ENCODE results near the gene NAB1.

Gene NAB1

DNA sequence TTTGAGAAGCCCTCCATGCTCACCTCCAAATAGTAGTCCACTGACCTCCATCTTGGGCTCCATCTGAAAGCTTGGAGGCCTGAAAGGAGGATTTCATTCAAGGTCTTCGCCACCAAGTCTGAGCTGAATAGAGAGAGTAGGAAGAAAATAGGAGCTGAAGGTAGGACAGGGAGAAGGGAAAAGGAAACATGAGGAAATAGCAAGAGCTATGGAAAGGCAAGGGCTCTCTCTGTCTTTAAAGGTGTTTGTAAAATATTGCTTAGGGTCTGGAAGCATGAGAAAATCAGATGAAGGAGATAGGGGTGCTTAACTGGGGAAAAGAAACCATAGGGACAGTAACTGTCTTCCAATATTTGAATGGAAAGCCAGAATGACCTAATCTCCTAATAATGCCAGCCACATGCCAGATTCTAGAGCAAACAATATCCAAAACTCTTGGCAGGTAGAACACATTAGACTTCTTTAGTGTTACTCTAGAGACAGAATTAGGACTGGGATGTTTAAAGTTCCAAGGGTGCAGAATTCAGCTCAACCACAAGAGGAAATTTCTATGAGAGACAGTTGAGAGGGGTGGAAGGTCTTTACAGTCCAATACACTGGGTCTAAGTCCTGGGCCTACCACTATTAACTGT, 67.4 kb downstream of the NAB1 start:
- TF ChIP-seq, protein P1, sequence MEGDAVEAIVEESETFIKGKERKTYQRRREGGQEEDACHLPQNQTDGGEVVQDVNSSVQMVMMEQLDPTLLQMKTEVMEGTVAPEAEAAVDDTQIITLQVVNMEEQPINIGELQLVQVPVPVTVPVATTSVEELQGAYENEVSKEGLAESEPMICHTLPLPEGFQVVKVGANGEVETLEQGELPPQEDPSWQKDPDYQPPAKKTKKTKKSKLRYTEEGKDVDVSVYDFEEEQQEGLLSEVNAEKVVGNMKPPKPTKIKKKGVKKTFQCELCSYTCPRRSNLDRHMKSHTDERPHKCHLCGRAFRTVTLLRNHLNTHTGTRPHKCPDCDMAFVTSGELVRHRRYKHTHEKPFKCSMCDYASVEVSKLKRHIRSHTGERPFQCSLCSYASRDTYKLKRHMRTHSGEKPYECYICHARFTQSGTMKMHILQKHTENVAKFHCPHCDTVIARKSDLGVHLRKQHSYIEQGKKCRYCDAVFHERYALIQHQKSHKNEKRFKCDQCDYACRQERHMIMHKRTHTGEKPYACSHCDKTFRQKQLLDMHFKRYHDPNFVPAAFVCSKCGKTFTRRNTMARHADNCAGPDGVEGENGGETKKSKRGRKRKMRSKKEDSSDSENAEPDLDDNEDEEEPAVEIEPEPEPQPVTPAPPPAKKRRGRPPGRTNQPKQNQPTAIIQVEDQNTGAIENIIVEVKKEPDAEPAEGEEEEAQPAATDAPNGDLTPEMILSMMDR (IDR thresholded peaks at IDR 0.05; ENCODE audit: extremely low read depth, insufficient read depth, missing control alignments), result no peak
- no peak for DNase-seq (ENCODE audit: low spot score)
- in situ Hi-C loops (cut with MboI; ENCODE audit: low pct_unique_long_range_greater_than_20kb, low sequenced_read_pairs, unreplicated experiment), result no loop called here

GRCh38 chr2:190717306-190717705, 68.4 kb downstream of the NAB1 start:
- DNase-seq (ENCODE audit: low spot score), result no peak
- in situ Hi-C loops (cut with MboI; ENCODE audit: low pct_unique_long_range_greater_than_20kb, low sequenced_read_pairs, unreplicated experiment), result no loop called here
- TF ChIP-seq, protein P1 (IDR thresholded peaks at IDR 0.05; ENCODE audit: extremely low read depth, insufficient read depth, missing control alignments), result no peak

GRCh38 chr2:190717764-190718651, 69.1 kb downstream of the NAB1 start:
- DNase-seq (ENCODE audit: low spot score), result no peak
- TF ChIP-seq, protein P1 (IDR thresholded peaks at IDR 0.05; ENCODE audit: extremely low read depth, insufficient read depth, missing control alignments), result no peak
- in situ Hi-C loops (cut with MboI; ENCODE audit: low pct_unique_long_range_greater_than_20kb, low sequenced_read_pairs, unreplicated experiment), result no loop called here

- TF ChIP-seq, protein P1 (IDR thresholded peaks at IDR 0.05; ENCODE audit: extremely low read depth, insufficient read depth, missing control alignments), result no peak
- in situ Hi-C loops (cut with MboI; ENCODE audit: low pct_unique_long_range_greater_than_20kb, low sequenced_read_pairs, unreplicated experiment), result no loop called here
- peak; percentile 50 for DNase-seq (ENCODE audit: low spot score)
These were observed 70.0 kb downstream of the NAB1 start for GRCh38 chr2:190718652-190719526.

DNA sequence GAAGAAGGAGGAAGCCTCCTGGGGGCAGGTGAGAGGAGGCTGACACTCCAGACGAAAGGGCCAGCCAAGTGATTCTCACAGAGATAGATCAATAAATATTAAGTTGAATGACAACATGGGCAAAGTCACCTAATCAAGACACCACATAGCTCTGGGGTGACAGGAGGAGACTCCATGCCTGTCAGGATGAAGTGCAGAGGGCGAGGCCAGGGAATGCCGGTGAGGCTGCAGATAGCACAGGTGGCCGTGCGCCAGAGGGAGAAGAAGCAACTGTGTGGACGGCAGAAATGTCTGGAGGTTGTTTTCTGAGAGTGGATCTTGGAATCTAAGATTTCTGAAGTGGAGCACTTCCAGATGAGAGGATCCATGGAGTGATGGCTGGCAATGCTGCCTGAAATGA, 71.4 kb downstream of the NAB1 start:
- in situ Hi-C loops (cut with MboI; ENCODE audit: low pct_unique_long_range_greater_than_20kb, low sequenced_read_pairs, unreplicated experiment), result no loop called here
- TF ChIP-seq, protein P1 (IDR thresholded peaks at IDR 0.05; ENCODE audit: extremely low read depth, insufficient read depth, missing control alignments), result no peak
- DNase-seq (ENCODE audit: low spot score), result no peak

DNA sequence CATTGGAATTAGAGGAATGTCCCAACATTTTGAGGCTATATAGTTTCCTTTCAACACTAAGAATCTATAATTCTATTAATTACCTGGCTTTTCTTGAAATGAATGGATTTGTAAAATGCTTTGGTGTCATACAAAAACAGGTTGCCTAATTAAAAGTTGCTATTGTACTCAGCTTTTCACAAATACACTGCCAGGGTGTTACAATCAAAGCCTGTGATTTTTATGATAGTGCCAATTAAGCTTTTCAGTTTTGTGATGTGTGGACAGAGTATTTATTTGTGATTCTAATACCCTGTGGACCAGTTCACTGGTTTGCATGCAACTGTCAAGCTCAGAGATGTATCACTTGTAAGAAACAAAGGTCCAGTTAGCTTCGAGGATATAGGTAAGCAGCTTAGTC, 71.8 kb downstream of the NAB1 start:
- TF ChIP-seq, protein P1 (IDR thresholded peaks at IDR 0.05; ENCODE audit: extremely low read depth, insufficient read depth, missing control alignments), result no peak
- DNase-seq (ENCODE audit: low spot score), result no peak
- in situ Hi-C loops (cut with MboI; ENCODE audit: low pct_unique_long_range_greater_than_20kb, low sequenced_read_pairs, unreplicated experiment), result no loop called here

Measured in GM13977 (cell line).